ENCODE results near the gene TFF2. TPM values are rescaled to one million over a fixed set of nuclear protein-coding genes. Genes with fewer than 3 reads are reported as not detected.

The TFF2 gene
- not detected for total RNA-seq
- not detected for total RNA-seq (2013)

GRCh38 chr21:42350927-42351426 is at the start of gene TFF2:
TFF2 (minus strand) TSS chr21:42350994; CDS start chr21:42350957, 37 bp downstream.
- WGBS (ENCODE audit: insufficient coverage) = 90% methylated on average over 13 of the region's 13 CpGs
- peaks cover 3% of the 10 kb centered on the region for H3K9me3 ChIP-seq (ENCODE audit: control insufficient read depth, insufficient read depth, low read length)
- Mint-ChIP-seq H3K27me3 (ENCODE audit: low read depth in 2 of 2) (peaks cover 23 to 37% of the 10 kb centered on the region in 2 donors), H3K4me1 (no peaks in the 10 kb centered on the region), H3K36me3 (peaks cover 11% of the 10 kb centered on the region), H3K4me3 (no peak within 1 kb of the TSS), H3K27ac (no peak within 1 kb of the TSS), H3K9me3 (peaks cover 0 to 6% of the 10 kb centered on the region in 2 donors)
- H3K27me3 ChIP-seq (ENCODE audit: control insufficient read depth, insufficient read depth, low read length) = no peaks in the 10 kb centered on the region
- no peak for TF ChIP-seq CTCF (IDR thresholded peaks at IDR 0.05)
- no peak for DNase-seq
- H3K4me3 ChIP-seq (ENCODE audit: low read length) = no peak within 1 kb of the TSS
- intact Hi-C loops (cut with micrococcal nuclease) = no loop called here
- no peak within 1 kb of the TSS for H3K27ac ChIP-seq (ENCODE audit: low read length)
- H3K4me1 ChIP-seq (ENCODE audit: control insufficient read depth, insufficient read depth, low read length) = no peaks in the 10 kb centered on the region
- H3K36me3 ChIP-seq (ENCODE audit: control insufficient read depth, insufficient read depth, low read length) = no peaks in the 10 kb centered on the region
- ATAC-seq = no peak

GRCh38 chr21:42400525-42400924 is 49.7 kb upstream of the TFF2 start:
- Histone ChIP-seq H3K27me3 (ENCODE audit: control insufficient read depth, insufficient read depth, low read length) (no peaks in the 10 kb centered on the region), H3K27ac (ENCODE audit: low read length) (no peak overlapping the region), H3K4me1 (ENCODE audit: control insufficient read depth, insufficient read depth, low read length) (peaks cover 21% of the 10 kb centered on the region), H3K4me3 (ENCODE audit: low read length) (no peak overlapping the region), H3K9me3 (ENCODE audit: control insufficient read depth, insufficient read depth, low read length) (no peaks in the 10 kb centered on the region), H3K36me3 (ENCODE audit: control insufficient read depth, insufficient read depth, low read length) (no peaks in the 10 kb centered on the region)
- Mint-ChIP-seq H3K27ac (no peak overlapping the region), H3K4me3 (no peak overlapping the region), H3K27me3 (ENCODE audit: low read depth in 2 of 2) (peaks cover 18 to 43% of the 10 kb centered on the region in 2 donors), H3K4me1 (peaks cover 0 to 2% of the 10 kb centered on the region in 2 donors), H3K36me3 (peaks cover 6% of the 10 kb centered on the region), H3K9me3 (peaks cover 3 to 5% of the 10 kb centered on the region in 2 donors)
- ATAC-seq (no peak), DNase-seq (peak in 1 of 2 donors; percentile 58)
- 88% methylated on average over 3 of the region's 4 CpGs for WGBS (ENCODE audit: insufficient coverage)
- TF ChIP-seq CTCF (IDR thresholded peaks at IDR 0.05) = no peak
- intact Hi-C loops (cut with micrococcal nuclease) = no loop called here

- Histone ChIP-seq H3K4me3 (ENCODE audit: low read length) (no peak overlapping the region), H3K27me3 (ENCODE audit: control insufficient read depth, insufficient read depth, low read length) (no peaks in the 10 kb centered on the region), H3K9me3 (ENCODE audit: control insufficient read depth, insufficient read depth, low read length) (no peaks in the 10 kb centered on the region), H3K27ac (ENCODE audit: low read length) (no peak overlapping the region), H3K36me3 (ENCODE audit: control insufficient read depth, insufficient read depth, low read length) (no peaks in the 10 kb centered on the region), H3K4me1 (ENCODE audit: control insufficient read depth, insufficient read depth, low read length) (peaks cover 6% of the 10 kb centered on the region)
- H3K36me3 Mint-ChIP-seq = peaks cover 6% of the 10 kb centered on the region
- H3K9me3 Mint-ChIP-seq = peaks cover 3 to 5% of the 10 kb centered on the region in 2 donors
- no peak overlapping the region for H3K27ac Mint-ChIP-seq
- DNase-seq (no peak), ATAC-seq (no peak)
- intact Hi-C loops (cut with micrococcal nuclease) = no loop called here
- WGBS (ENCODE audit: insufficient coverage) = 86% methylated on average over 12 of the region's 12 CpGs
- H3K4me3 Mint-ChIP-seq = no peak overlapping the region
- TF ChIP-seq CTCF (IDR thresholded peaks at IDR 0.05) = no peak
- H3K27me3 Mint-ChIP-seq (ENCODE audit: low read depth in 2 of 2) = peaks cover 21 to 41% of the 10 kb centered on the region in 2 donors
- H3K4me1 Mint-ChIP-seq = no peaks in the 10 kb centered on the region
Measured at GRCh38 chr21:42398436-42399028, 47.7 kb upstream of the TFF2 start.

Measured in natural killer cell (primary cell).